Fibroblast of lung (primary cell): ENCODE results near the gene TREML4. TPM values are rescaled to one million over a fixed set of nuclear protein-coding genes. Genes with fewer than 3 reads are reported as not detected.

Source experiments
- DNase-seq, 2 donors: peaks; one replicate each; pipeline versions ENCODE4 v3.0.0 to v3.0.0-alpha.2; 2010; ENCODE audit warnings: low read depth in 2 of 2
- H2AFZ ChIP-seq: 2 replicates; pipeline ENCODE4 v1.5.1; 2012; ENCODE audit warnings: low read length, control low read depth, inconsistent platforms
- H3K27ac ChIP-seq: 2 replicates; pipeline ENCODE4 v1.5.1; 2011; ENCODE audit warnings: low read length, control low read depth; ENCODE audit not compliant: insufficient read depth
- H3K27me3 ChIP-seq: 2 replicates; pipeline ENCODE4 v1.5.1; 2011; ENCODE audit warnings: mild to moderate bottlenecking, low read length; ENCODE audit not compliant: control insufficient read depth, insufficient read depth
- H3K36me3 ChIP-seq: 2 replicates; pipeline ENCODE4 v1.5.1; 2011; ENCODE audit warnings: low read length; ENCODE audit not compliant: control insufficient read depth, insufficient read depth
- H3K4me1 ChIP-seq: 2 replicates; pipeline ENCODE4 v1.5.1; 2011; ENCODE audit warnings: low read length; ENCODE audit not compliant: control insufficient read depth, insufficient read depth; ENCODE audit errors: extremely low read depth
- H3K4me2 ChIP-seq: 2 replicates; pipeline ENCODE4 v1.5.1; 2011; ENCODE audit warnings: low read length, control low read depth; ENCODE audit not compliant: insufficient read depth; ENCODE audit errors: extremely low read depth
- H3K4me3 ChIP-seq, 4 experiments: fragments of 200-600 bp in 1 of 4; sonication (generic) in 1 of 4; replicated peaks in 1 of 4; 2 replicates each; pipeline ENCODE4 v1.5.1; 2011 to 2016; ENCODE audit warnings: low read length in 4 of 4, low read depth in 3 of 4, mild to moderate bottlenecking in 3 of 4, control low read depth in 2 of 4, inconsistent platforms in 1 of 4, mixed read lengths in 1 of 4; ENCODE audit not compliant: insufficient read depth in 1 of 4; ENCODE audit errors: control extremely low read depth in 1 of 4
- H3K79me2 ChIP-seq: 2 replicates; pipeline ENCODE4 v1.5.1; 2012; ENCODE audit warnings: mild to moderate bottlenecking, low read length, inconsistent platforms; ENCODE audit not compliant: control insufficient read depth, insufficient read depth
- H3K9ac ChIP-seq: 2 replicates; pipeline ENCODE4 v1.5.1; 2011; ENCODE audit warnings: mild to moderate bottlenecking, low read length, control low read depth; ENCODE audit not compliant: insufficient read depth
- H3K9me3 ChIP-seq: 2 replicates; pipeline ENCODE4 v1.5.1; 2012; ENCODE audit warnings: low read depth, low read length; ENCODE audit not compliant: control insufficient read depth, insufficient read depth
- H4K20me1 ChIP-seq: 2 replicates; pipeline ENCODE4 v1.5.1; 2011; ENCODE audit warnings: low read length; ENCODE audit not compliant: control insufficient read depth, insufficient read depth; ENCODE audit errors: extremely low read depth
- EZH2 ChIP-seq: IDR thresholded peaks from 2 replicates; pipeline ENCODE4 v1.5.1; 2012; ENCODE audit warnings: low read length, control low read depth, mild to moderate bottlenecking; ENCODE audit errors: missing control alignments
- polyA plus RNA-seq, 2 donors: library from polyadenylated mRNA; depleted of rRNA in 1 of 2; stranded (reverse) in 1 of 2; unstranded in 1 of 2; fragments of >200 nt; gene quantifications; 2 replicates each; pipeline ENCODE4 v1.2.1, GENCODE V29; 2011 to 2012; ENCODE audit warnings: missing spikeins in 1 of 2
- total RNA-seq: library from RNA; depleted of rRNA; stranded (reverse); fragments of >200 nt; gene quantifications from 2 replicates; pipeline ENCODE4 v1.2.1, GENCODE V29; 2014
- TF ChIP-seq, protein P1 (sequence below), 2 donors: IDR thresholded peaks in 1 of 2; conservative IDR thresholded peaks in 1 of 2; 1 replicate in 1 of 2; 2 replicates in 1 of 2; pipeline ENCODE4 v1.5.1; 2011 to 2012; ENCODE audit warnings: low read length in 2 of 2, control low read depth in 1 of 2, inconsistent platforms in 1 of 2, low read depth in 1 of 2, mild to moderate bottlenecking in 1 of 2

The TREML4 gene
- total and polyA plus RNA-seq, 2 donors (not counting 1 experiment from before 2014, with no cell fraction given) = not detected

DNA sequence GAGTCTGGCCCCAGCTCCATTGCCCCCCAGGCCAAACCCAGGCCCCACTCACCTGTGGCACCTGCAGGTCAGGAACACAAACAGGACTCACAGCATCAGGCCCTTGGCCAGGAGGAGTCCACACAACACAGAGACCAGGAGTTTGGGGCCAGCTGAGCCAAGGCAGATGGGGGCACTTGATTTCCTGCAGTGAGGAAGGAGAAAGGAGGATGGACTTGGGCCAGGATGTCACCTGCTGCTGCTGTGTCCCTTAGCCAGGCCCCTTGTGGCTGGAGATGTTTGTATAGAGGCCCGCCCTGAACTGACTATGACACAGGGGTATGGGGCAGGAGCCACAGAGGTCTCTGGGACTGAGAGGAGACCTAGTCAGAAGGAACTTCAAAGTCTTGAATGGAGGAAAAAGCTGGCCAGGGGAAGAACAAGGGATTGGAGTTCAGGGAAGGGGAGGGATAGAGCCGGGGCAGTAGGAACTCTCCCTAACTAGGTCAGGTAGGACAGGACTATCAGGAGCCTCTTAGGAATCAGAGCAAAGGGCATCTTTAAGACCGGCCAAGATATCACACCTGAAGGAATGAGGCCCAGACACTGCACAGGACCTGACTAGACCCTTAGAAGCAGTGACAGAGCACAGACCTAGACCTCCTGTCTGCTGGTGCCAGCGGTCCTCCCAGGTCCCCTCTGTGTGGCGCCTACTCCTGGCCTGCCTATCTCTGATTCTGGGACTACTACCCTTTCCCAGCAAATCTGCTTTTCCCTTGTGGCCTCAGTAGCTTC lies 18.4 kb upstream of the TREML4 start:
- Histone ChIP-seq H3K4me1 (no peaks in the 10 kb centered on the region), H3K4me3 (no peak overlapping the region), H3K36me3 (no peaks in the 10 kb centered on the region), H2AFZ (no peak overlapping the region), H3K27me3 (no peaks in the 10 kb centered on the region), H3K9ac (no peak overlapping the region), H3K27ac (no peak overlapping the region), H3K79me2 (no peaks in the 10 kb centered on the region), H4K20me1 (no peaks in the 10 kb centered on the region), H3K9me3 (no peaks in the 10 kb centered on the region), H3K4me2 (no peak overlapping the region)
- DNase-seq = no peak
- TF ChIP-seq EZH2 = no peak
- TF ChIP-seq, protein P1, sequence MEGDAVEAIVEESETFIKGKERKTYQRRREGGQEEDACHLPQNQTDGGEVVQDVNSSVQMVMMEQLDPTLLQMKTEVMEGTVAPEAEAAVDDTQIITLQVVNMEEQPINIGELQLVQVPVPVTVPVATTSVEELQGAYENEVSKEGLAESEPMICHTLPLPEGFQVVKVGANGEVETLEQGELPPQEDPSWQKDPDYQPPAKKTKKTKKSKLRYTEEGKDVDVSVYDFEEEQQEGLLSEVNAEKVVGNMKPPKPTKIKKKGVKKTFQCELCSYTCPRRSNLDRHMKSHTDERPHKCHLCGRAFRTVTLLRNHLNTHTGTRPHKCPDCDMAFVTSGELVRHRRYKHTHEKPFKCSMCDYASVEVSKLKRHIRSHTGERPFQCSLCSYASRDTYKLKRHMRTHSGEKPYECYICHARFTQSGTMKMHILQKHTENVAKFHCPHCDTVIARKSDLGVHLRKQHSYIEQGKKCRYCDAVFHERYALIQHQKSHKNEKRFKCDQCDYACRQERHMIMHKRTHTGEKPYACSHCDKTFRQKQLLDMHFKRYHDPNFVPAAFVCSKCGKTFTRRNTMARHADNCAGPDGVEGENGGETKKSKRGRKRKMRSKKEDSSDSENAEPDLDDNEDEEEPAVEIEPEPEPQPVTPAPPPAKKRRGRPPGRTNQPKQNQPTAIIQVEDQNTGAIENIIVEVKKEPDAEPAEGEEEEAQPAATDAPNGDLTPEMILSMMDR (conservative IDR thresholded peaks at IDR 0.05 in 1 of 2, IDR thresholded peaks at IDR 0.05 in 1 of 2; ENCODE audit: low read depth in 1 of 2, low read length in 2 of 2) = no peak

DNA sequence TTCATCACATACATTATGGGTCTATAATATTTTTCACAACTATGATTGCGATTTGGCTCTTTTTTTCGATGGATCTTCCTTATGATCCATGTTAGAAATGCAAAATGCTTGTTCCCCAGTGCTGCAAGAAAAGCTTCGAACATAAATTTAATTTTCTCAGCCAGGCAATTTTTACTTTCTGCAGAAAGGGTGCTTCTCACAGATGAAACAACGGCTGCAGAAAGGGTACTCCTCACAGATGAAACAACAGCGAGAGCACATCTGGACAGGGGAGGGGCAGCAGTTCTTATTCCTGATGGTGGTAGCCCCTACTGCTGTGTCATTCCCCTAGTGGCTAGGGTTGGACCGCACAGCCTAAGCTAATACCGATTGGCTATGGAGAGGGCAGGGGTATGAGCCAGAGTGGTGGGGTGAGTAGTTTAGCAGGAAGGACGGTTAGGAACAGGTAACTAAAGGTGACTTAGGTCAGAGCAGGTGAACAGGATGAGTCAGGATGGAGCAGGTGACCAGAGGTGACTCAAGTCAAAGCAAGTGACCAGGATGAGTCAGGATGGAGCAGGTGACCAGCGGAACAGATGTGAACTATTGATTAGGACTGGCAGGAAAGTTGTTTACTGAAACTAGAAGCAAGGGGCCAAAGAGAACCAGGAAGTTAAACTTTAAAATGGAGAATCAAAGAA lies 13.4 kb upstream of the TREML4 start:
- Histone ChIP-seq H3K4me1 (no peaks in the 10 kb centered on the region), H3K4me2 (no peak overlapping the region), H4K20me1 (no peaks in the 10 kb centered on the region), H2AFZ (no peak overlapping the region), H3K79me2 (no peaks in the 10 kb centered on the region), H3K9ac (no peak overlapping the region), H3K27ac (no peak overlapping the region), H3K9me3 (no peaks in the 10 kb centered on the region), H3K27me3 (no peaks in the 10 kb centered on the region), H3K4me3 (no peak overlapping the region), H3K36me3 (no peaks in the 10 kb centered on the region)
- no peak for TF ChIP-seq EZH2
- TF ChIP-seq, protein P1 (conservative IDR thresholded peaks at IDR 0.05 in 1 of 2, IDR thresholded peaks at IDR 0.05 in 1 of 2; ENCODE audit: low read depth in 1 of 2, low read length in 2 of 2) = no peak
- no peak for DNase-seq

DNA sequence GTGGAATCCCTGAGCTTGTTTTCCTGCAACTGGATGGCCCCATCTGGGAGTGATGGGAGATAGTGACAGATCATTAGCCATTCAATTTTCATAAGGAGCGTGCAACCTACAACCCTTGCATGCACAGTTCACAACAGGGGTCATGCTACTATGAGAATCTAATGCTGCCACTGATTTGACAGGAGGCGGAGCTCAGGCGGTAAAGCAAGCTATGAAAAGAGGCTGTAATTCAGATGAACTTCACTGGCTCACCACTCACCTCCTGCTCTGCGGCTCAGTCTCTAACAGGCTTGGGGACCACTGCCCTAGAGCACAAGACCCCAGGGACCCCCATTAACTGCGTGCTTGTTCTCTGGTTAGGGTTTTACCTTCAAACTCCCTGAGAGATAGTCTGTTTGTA lies 12.4 kb upstream of the TREML4 start:
- no peaks in the 10 kb centered on the region for H3K79me2 ChIP-seq
- H3K4me1 ChIP-seq = no peaks in the 10 kb centered on the region
- H3K9me3 ChIP-seq = no peaks in the 10 kb centered on the region
- no peaks in the 10 kb centered on the region for H3K27me3 ChIP-seq
- DNase-seq = no peak
- TF ChIP-seq EZH2 = no peak
- TF ChIP-seq, protein P1 (conservative IDR thresholded peaks at IDR 0.05 in 1 of 2, IDR thresholded peaks at IDR 0.05 in 1 of 2; ENCODE audit: low read depth in 1 of 2, low read length in 2 of 2) = no peak
- no peak overlapping the region for H2AFZ ChIP-seq
- no peak overlapping the region for H3K27ac ChIP-seq
- H3K36me3 ChIP-seq = no peaks in the 10 kb centered on the region
- no peak overlapping the region for H3K9ac ChIP-seq
- H3K4me2 ChIP-seq = no peak overlapping the region
- H4K20me1 ChIP-seq = no peaks in the 10 kb centered on the region
- H3K4me3 ChIP-seq = no peak overlapping the region
